Anterior cingulate cortex (tissue), 58 donors: Measurements from ENCODE around the gene EIF1AD.
"Not testable (repeated sequence)": the region's sequence is repeated elsewhere in the genome, so short reads cannot be mapped to it uniquely, and the experiment has no call there.

Experiments
- DNase-seq, 58 donors: peaks; one replicate each; lab custom pipeline; 2025; lab: John Stamatoyannopoulos, UW

Gene EIF1AD

DNA sequence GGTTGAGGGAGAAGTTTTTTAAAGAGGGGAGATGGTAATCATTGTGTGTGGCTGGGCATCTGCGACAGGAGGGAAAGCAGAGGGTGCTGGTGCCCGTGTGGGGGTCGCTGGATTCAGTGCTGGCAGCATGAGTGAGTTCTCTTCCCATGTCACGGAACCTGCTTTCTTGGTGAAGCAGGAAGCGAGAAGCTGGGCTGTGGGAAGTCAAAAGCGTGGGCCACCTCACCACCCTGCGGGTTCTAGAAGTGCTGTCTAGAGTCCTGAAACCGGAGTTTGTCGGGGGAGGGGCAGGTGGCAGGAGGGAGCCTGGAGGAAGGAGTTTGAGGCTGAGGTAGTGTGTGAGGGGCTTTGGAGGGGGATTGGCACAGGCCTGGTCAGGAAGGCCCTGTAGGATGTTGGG, 26.2 kb downstream of the EIF1AD start:
- no peak for DNase-seq

- no peak for DNase-seq
Measured at GRCh38 chr11:65973439-65974110, 28.4 kb downstream of the EIF1AD start.

GRCh38 chr11:65972116-65972515, 29.8 kb downstream of the EIF1AD start:
- DNase-seq: no peak

DNA sequence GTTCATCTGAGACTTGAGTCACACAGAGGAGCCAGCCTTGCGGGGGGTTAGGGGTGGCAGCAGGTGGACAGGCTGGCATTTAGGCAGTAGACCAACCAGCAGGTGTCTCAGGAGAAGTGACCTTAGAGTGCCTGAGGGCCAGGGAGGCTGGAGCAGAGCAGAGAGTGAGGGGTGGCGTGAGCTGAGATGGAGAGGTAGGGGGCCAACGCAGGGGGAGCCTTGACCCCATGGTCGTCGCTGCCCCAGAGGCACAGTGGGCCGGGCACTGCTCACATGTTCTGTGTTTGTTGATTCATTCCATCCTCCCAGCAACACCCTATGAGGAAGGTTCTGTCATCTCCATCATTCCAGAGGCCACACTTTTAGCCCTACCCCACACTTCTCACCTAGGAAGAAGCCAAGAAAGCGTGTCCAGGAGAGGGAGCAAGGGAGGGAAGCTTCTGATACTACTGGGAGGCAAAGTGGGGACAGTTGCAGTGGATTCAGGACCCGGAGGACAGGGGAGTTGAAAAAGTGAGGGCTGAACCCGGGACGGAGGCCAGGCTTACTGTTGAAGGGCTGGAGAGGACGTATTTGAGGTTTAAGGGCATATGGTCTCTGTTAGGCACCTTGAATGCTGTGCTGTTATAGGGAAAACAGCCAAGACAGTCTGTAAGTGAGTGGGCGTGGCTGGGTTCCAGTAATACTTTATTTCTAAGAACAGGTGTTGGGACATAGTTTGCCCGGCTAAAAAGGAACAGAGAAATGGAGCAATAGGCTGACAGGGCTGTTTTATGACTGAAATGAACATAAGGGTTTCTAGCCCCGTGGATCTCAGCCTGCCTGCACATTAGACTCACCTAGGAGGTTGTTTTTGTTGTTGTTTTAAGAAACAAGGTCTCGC, 33.1 kb downstream of the EIF1AD start:
- DNase-seq: no peak

DNA sequence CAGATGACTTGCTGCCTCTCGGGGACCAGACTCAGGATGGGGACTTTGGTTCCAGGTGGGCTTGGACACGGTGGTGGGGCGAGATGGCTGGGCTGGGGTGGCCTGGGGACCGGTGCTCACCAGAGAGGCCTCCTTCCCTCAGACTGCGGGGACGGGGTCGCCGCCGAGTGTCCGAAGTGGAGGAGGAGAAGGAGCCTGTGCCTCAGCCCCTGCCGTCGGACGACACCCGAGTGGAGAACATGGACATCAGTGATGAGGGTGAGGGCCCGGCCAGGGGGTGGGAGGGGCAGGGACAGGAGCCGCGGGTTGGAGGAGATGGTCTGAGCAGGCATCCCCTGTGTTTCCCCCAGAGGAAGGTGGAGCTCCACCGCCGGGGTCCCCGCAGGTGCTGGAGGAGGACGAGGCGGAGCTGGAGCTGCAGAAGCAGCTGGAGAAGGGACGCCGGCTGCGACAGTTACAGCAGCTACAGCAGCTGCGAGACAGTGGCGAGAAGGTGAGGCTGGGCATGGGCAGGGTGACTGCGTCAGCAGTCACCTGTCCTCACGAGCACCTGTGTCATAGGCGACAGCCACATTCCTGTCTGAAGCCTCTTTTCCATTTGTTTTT, 34.5 kb downstream of the EIF1AD start:
- DNase-seq: no peak

DNA sequence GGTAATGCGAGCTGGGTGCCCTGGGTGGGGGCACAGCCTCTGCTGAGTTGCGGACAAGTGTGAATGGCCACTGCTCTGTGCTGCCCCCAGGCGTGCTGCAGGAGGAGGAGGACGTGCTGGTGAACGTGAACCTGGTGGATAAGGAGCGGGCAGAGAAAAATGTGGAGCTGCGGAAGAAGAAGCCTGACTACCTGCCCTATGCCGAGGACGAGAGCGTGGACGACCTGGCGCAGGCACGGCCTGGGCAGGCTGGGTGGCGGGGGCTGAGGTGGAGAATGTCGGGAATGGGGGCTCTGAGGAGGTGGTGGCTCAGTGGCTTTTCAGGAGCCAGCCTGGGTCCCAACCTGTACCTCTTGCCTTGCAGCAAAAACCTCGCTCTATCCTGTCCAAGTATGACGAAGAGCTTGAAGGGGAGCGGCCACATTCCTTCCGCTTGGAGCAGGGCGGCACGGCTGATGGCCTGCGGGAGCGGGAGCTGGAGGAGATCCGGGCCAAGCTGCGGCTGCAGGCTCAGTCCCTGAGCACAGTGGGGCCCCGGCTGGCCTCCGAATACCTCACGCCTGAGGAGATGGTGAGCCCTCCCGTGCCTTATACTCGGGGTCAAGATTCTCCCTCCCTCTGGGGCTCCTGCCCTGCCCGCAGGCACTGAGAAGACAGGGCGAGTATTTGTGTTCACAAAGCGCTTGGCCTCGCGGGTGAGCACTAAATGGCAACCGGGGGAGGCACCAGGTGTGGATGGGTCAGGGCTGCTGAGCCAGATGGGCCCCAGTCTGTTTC, 35.8 kb downstream of the EIF1AD start:
- DNase-seq: no peak

DNA sequence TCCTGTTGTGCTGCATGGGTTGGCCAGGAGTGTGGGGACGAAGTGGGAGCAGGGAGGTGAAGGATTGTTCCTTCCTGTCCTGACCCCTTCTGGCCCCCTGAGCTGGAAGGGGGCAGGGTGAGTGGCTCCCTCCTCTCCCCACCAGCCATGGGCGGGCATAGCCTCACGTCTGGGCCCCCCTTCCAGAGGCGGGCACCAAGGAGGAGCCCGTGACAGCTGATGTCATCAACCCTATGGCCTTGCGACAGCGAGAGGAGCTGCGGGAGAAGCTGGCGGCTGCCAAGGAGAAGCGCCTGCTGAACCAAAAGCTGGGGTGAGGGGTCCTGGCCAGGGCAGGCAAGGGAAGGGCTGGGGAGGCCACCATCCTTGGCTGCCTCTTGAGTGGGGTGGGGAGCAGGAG, 37.1 kb downstream of the EIF1AD start:
- DNase-seq: no peak

DNA sequence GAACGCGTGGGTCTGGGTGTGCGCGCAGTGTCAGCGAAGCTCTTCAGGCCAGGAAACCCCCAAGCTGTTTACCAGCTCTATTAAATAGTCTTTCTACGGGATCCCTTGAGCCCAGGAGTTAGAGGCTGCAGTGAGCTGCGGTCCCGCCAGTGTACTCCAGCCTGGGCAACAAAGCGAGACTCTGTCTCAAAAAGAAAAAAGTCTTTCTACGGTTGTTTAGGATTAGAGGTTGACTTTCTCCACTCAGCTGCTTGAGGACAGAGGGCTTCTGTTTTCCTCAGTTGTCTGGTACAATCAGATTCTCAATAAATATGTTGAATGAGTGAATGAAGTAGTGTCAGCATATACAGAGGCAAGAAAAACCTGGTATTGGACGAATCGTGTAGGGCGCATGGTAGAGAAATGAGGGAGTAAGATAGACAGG, 39.8 kb downstream of the EIF1AD start:
- no peak for DNase-seq

GRCh38 chr11:65961267-65962140, 40.5 kb downstream of the EIF1AD start, which contains the start of gene SART1:
Gene SART1, plus strand, starts transcription at chr11:65961734. Its CDS starts 47 bp downstream, at chr11:65961781.
- peak; percentile 84 to 99 (median 96) for DNase-seq

GRCh38 chr11:65960824-65961266, 41.1 kb downstream of the EIF1AD start:
- no peak for DNase-seq

DNA sequence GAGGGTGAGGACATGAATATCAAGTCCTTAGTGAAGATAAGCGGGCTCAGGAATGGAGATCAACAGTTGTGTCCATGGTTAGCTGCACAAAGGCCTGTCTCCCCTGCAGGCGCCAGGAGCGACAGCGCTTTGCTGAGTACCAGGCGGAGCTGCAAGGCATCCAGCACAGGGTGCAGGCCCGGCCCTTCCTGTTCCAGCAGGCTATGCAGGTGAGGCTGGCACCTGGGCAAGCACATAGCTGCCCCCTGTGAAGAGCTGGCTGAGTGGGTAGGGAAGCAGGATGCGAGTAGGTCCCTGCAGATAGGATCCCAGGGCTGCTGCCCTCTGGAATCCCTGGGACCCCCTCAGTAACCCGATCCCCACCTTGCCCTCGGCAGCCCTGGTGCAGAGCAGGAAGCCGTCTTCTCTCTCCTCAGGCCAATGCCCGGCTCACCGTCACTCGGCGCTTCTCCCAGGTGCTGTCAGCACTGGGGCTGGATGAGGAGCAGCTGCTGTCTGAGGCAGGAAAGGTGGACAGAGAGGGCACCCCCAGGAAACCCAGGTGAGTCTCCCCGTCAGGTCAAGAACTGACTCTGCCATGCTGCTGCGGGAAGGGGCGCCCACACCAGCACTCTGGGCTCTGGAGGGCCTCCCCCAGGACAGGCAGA, 43.1 kb downstream of the EIF1AD start:
- DNase-seq: no peak

DNA sequence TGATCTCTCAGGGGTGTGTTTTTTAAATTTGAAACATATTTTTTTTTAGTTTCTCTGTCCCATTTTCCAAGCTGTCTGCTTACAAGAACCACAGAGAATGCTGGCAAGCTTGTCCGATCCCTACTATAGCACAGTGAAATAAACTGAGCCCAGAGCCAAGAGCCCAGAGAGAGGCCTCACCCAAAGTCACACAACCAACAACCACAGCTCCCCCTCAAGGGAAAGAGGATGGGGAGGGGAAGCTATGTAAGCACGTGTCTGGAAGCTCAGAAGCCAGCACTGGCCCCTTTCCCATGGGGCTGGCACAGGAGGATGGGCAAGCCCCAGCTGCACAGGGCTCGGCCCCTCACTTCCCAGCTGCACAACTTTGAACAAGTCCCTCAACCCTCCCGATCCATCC, 43.7 kb downstream of the EIF1AD start:
- DNase-seq: no peak

- DNase-seq: no peak
Measured at GRCh38 chr11:65954771-65955170, 47.2 kb downstream of the EIF1AD start.

- DNase-seq: no peak
Measured at GRCh38 chr11:65953471-65953870, 48.5 kb downstream of the EIF1AD start.

DNA sequence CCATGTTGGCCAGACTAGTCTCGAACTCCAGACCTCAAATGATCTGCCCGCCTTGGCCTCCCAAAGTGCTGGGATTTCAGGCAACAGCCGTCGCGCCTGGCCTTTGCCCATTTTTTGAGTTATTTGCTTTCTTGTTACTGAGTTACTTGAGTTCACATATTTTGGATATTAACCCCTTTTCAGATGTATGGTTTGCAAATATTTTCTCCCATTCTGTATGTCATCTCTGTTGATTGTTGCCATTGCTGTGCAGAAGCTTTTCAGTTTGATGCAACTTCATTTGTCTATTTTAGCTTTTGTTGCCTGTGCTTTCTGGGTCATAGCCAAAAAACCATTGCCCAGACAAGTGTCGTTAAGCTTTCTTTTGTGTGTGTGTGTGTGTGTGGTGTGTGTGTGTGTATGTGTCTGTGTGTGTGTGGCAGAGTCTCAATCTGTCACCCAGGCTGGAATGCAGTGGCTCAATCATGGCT, 49.9 kb downstream of the EIF1AD start:
- DNase-seq: no peak

DNA sequence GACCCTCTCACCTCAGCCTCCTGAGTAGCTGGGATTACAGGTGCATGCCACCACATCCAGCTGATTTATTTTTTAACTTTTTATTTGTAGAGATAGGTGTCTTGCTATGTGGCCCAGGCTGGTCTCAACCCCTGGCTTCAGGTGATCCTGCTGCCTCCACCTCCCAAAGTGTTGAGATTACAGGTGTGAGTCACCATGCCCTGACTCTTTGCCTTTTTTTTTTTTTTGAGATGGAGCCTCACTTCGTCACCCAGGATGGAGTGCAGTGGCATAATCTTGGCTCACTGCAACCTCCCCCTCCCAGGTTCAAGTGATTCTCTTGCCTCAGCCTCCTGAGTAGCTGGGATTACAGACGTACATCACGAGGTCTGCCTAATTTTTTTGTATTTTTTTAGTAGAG, 50.3 kb downstream of the EIF1AD start:
- not testable (repeated sequence) for DNase-seq

DNA sequence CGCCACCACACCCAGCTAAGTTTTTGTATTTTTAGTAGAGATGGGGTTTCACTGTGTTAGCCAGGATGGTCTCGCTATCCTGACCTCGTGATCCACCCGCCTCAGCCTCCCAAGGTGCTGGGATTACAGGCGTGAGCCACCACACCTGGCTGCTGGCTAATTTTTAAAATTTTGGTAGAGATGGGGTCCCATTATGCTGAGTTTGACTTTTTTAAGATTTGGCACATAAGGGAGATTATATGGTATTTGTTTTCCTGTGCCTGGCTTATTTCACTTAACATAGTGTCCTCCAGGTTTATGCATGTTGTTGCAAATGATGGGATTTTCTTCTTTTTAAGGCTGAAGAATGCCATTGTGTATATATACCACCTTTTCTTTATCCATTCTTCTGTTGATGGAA, 51.2 kb downstream of the EIF1AD start:
- not testable (repeated sequence) for DNase-seq

DNA sequence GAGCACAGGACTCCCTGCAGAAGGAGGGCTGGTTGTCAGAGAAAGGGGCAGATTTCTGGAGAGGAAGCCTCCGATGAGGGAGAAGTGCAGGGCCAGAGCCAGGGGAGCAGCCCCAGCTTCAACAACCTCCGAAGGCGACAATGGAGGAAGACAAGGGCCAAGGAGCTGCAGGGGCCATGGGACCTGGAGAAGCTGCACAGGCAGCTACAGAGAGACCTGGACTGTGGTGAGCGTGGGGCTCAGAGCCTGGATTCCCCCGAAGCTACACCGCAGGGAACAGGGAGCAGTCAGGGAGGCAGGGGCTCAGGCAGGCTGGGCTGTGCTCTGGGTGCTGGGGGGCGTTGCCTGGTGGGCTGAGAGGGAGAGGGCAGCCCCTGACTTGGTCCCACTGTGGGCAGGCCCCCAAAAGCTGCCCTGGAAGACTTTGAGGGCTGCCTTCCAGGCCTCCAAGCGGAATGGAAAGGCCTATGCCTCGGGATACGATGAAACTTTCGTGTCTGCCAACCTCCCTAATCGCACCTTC, 54.3 kb downstream of the EIF1AD start:
- DNase-seq: no peak

DNA sequence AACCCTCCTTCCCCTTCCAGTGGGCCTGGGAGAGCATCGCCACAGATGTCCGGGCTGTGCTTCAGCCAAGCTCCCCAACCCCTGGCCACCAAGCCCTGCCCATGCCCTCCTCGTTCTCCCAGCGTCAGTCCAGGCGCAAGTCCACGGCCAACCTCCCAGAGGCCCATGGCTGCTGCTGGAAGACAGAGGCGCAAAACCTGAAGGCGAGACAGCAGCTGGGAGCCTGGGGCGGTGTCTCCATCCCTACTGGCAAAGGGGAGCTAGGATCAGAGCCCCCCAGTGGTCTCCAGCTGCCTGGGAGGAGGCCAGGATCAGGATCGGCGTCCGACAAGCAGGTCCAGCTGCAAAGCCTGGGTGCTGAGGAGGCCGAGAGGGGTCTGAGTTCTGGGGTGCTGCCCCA, 54.8 kb downstream of the EIF1AD start:
- no peak for DNase-seq
